ENCODE results near the gene VKORC1.
"Not testable (repeated sequence)": the region's sequence is repeated elsewhere in the genome, so short reads cannot be mapped to it uniquely, and the experiment has no call there.

Gene VKORC1

GRCh38 chr16:31106509-31107464 lies 12.2 kb upstream of the VKORC1 start:
- DNase-seq: no peak

DNA sequence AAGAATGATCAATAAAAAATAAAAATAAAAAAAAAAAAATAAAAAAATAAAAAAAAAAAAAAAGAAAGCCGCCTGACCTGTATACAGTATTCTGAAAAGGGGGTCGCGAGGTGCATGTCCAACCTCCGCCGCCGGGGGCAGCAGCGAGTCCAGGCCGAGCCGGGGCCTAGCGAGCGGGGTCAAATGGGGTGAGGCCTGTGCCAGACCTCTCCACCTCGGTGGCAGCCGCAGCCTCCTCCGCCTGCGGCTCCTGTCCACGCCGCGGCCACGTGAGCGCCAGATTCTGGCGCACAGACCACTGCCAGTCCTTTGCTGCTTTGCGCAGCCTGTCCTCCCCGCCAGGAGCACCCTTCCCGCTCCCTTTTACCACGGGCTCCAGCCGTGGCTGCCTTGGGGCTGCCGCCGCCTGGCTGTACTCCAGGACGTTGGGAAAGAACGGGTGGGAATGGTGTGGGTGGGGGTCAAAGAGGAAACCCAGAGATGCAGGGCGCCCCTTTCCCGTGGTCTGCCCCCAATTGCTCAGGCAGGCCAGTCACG lies 11.1 kb upstream of the VKORC1 start:
- peak; percentile 82 for DNase-seq

GRCh38 chr16:31100876-31101641 lies 6.5 kb upstream of the VKORC1 start:
- not testable (repeated sequence) for DNase-seq

- DNase-seq: no peak
Measured at GRCh38 chr16:31099860-31100638, 5.5 kb upstream of the VKORC1 start.

GRCh38 chr16:31094088-31094423 lies 541 bp downstream of the VKORC1 start:
- DNase-seq: no peak

GRCh38 chr16:31093132-31093703 lies 1.4 kb downstream of the VKORC1 start:
- DNase-seq: no peak

DNA sequence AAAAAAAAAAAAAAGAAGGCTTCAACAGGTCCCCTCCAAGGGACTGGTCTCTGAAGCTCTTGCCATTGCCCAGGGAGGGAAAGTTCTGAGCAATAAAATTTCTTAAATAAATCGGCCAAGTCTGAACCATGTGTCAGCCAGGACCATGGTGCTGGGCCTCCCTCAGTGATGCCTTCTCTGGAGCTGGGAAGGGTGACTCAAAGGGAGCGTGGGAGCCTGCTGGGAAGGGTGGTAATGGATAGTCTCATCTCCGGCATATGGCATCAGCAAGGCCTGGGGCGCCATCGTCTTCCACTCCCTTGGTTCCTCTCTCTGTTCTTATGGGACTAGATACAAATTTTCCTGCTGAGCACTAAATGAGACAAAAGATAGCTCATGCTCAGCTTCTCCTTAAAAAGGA lies 2.3 kb downstream of the VKORC1 start:
- DNase-seq: no peak

- no peak for DNase-seq
Measured at GRCh38 chr16:31090540-31090939, 4.1 kb downstream of the VKORC1 start.

GRCh38 chr16:31089199-31089598 lies 5.4 kb downstream of the VKORC1 start:
- DNase-seq: no peak

DNA sequence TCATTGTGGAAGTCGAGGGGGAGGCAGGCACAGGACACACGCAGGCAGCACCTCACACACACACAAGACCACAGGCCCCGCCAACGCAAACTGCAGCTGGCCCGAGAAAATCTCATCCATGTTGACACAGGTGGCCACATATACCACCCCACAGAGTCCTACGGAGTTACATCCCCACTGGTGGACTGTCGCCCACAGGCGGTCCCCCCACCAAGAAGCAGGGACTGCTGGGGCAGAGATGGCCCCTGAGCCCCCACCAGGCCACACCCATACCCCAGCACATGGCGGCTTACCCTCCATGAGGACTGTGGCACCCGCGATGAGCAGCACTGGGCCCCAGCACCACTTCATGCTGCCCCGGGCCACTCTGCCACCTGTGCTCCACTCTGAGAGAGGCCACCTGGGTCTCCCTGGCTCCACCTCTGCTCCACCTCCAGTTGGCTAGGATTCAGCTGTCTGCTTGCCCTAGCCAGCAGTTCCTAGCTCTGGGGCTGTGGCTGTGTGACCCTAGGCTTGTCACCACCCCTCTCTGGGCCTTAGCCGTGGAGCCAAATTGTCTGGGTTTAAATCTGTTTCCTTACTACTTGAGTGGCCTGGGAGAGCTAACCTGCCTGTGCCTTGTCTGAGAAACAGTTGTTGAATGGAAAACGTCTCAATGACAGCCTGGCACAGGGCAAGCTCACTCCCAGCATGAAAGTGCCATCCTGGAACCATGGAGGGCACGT lies 6.0 kb downstream of the VKORC1 start, which contains the start of gene PRSS53:
TSS of gene PRSS53 (minus strand) at position 485 of the 725 bp plus-strand sequence. CDS start at position 351, 134 bp downstream.
- no peak for DNase-seq

DNA sequence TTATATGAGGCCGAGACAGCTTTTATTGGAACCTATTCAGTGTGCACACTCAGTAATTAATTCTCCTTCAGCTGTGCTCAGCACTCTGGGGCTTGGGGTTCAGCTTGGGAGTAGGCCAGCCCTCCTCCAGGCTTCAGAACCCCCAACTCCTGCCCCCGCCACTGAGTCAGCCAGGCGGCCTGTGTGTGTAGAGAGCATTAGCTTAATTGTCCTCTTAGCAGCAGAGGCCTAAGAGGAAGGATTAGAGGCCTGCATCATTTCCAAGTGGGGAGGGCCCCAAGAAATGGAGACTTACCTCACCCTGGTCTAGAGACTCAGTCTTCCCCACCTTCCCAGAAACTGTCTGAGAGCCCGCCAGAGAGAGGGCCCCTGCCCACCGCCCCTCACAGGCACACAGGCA lies 6.6 kb downstream of the VKORC1 start:
- no peak for DNase-seq

DNA sequence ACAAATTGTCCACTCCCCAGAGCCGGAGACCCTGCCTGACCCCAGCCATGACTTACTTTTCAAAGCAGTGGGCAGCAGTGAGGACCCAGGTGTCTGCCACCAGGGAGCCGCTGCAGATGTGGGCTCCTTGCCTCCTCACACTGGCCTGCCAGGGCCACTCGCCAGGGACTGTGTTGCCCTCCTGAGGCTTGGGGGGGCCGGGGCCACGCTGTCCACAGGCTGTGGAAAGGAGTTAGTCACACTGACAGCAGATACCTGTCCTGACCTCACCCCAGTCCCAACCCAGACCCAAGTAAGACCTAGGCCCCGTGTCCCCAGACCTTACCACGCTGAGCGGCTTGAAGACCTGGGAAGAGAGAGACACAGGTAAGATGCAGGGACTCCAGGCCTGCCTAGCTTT lies 7.1 kb downstream of the VKORC1 start:
- no peak for DNase-seq

DNA sequence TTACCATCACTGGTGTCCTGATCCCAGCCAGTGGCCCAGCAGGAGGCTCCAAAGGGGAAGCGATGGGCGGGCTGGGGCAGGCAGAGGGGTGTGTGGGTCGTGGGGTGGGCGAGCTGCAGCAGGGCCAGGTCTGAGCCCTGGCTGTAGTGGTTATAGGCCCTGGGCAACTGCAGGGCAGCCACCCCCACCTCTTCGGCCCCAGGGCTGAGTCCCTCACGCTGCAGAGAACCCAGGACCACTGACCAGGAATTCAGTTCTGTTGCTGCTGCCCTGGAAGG lies 8.0 kb downstream of the VKORC1 start:
- DNase-seq: no peak

GRCh38 chr16:31085873-31086628 lies 8.5 kb downstream of the VKORC1 start:
- DNase-seq: no peak

DNA sequence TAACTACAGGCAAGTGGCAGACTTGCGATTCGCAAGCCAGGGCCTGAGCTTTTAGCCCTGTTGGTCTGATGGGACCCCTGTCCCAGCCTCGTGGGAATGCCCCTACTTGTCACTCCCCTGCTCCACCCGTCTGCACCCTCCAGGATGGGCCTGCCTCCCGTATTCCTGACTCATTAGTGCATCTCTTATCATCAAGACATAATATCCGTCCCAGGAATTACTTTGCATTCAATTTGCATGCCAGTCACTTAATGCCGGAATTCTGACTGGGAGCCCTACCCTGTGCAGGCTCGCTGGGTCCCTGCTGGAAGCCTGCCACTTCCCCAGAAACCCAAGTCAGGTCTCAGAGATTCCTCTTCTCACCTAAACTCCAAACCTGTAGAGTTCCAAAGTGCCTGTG lies 9.2 kb downstream of the VKORC1 start:
- DNase-seq: no peak

DNA sequence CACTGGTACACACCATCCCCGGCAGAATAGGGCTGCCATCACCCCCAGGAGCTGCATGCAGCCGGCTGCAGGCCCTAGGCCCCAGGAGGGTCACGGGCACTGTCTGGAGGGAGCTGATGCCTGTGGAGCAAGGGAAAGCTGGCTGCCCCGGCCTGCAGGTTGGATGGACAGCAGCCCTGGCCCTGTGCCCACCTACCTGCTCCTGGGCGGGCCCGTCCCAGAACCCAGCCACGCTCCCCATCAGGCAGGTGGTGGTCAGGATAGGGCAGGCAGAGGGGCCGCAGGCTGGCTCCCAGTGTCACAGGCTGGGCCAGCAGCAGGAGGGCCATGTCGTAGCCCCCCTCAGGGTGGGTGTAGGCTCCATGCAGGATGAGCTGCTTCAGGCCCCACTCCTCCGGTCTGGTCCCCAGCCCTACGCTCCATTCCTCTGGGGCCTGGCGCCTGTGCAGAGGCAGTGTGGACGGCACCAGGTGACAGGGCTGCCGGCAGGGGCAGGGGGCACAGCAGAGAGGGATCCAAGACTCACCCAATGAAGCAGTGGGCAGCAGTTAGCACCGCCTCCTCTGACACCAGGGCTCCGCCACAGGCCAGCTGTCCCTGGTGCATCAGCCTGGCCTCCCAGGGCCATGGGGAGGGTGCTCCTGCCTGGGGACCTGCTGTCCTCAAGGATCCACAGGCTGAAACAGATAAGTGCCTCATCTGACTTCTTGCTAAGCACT lies 9.9 kb downstream of the VKORC1 start:
- DNase-seq: no peak

DNA sequence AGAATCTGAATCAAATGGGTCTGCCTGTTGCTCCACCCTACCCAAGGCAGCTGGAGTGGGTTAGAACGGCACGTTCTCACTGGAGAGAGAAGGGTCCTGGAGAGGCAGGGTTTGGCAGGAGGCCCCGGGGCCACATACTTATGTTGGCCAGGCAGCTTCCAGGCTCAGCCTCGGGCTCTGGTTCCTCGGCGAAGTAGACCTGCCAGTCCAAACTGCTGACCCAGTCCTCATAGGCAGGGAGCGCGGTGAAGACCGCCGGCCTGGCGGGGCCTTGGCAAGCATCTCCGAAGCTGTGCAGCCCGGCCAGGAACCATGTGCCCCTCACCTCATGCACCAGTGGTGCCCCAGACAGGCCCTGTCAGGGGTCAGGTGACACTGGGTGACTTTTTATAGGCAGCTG lies 10.6 kb downstream of the VKORC1 start:
- no peak for DNase-seq

GRCh38 chr16:31083556-31083955 lies 11.0 kb downstream of the VKORC1 start:
- DNase-seq: no peak

- DNase-seq: no peak
Measured at GRCh38 chr16:31083081-31083480, 11.5 kb downstream of the VKORC1 start.

GRCh38 chr16:31082368-31083045 lies 12.1 kb downstream of the VKORC1 start:
- no peak for DNase-seq

Measured in stimulated activated CD4-positive, alpha-beta T cell treated with anti-CD3 and anti-CD28 coated beads, Interleukin-4, amount 100 ng/mL, for 24 hours (primary cell).